HPDE6-E6E7 (cell line): ENCODE results near the gene ZNF470.
A peak's percentile ranks its signal among the peaks of the same experiment; 100 is the strongest.

ENCODE experiments used
- DNase-seq: peaks from one replicate; pipeline ENCODE4 v3.0.0; 2011; ENCODE audit warnings: missing footprints; ENCODE audit errors: extremely low spot score

The ZNF470 gene

DNA sequence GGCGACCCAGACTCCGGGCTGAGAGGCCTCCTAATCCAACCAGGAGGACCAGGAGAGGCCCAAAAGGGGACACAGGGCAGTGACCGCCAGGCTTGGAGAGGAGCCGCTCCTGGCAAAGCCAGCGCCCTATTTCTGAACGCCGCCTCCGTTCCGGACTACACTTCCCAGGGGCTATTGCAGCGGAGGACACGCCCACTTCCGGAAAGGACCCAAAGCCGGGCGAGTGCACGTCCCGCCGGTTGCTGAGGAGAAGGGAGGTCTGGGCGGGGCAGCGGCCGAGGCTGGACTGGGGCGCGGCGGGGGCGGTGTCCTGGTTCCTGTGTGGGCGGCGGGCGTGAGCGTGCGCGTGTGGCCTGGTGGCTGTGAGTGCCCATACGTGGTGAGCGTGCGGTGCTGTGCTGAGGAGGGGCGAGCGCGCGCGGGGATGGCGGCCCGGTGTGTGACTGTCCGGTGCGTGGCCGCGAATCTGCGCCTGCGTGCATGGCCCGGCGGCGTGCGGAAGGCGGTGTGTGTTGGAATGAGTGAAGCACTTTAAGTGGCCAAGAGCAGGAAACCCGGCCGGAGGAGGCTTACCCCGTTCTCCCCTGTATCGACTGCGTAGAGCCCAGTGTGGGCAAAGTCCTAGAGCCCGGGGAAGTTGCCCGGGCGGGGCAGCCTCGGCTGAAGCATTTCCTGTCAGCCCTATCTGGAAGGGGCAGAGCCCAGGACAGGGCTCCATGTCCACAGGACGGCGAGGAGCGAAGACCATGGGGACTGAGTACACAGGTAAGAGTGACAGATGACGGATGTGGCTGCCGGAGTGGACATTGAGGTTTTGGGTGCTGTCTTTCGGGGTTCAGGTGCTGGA is at the start of gene ZNF470:
Gene ZNF470, plus strand, starts transcription at position 195 of the 847 bp plus-strand sequence. CDS start 2,844 bp downstream, outside the sequence.
- peak; percentile 88 for DNase-seq

DNA sequence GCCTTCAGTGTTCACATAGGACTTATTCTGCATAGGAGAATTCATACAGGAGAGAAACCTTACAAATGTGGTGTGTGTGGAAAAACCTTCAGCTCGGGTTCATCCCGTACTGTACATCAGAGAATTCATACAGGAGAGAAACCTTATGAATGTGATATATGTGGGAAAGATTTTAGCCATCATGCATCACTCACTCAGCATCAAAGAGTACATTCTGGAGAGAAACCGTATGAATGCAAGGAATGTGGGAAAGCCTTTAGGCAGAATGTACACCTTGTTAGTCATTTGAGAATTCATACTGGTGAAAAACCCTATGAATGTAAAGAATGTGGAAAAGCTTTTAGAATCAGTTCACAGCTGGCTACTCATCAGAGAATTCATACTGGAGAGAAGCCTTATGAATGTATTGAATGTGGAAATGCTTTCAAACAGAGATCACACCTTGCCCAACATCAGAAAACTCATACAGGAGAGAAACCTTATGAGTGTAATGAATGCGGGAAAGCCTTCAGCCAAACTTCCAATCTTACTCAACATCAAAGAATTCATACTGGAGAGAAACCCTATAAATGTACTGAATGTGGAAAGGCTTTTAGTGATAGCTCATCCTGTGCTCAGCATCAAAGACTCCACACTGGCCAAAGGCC is 41.9 kb upstream of the ZNF470 start:
- no peak for DNase-seq

DNA sequence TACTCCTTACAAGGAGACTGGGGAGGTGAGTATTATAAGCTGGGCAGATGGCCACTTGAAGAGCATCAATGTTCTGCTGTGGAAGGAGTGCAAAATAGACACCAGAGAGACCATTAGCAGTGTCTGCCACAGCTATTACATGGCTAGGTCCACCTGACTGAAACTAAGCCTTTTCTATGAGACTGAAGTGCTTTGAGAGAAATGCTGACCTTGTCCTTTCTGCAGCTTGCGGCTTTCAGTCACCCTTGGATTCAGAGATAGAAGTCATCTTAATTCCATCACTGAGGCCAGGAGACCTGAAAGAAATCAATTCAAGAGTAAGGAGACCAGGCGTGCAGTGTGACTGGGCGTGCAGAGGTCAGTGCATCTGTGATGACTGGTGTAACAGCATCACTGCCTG is 29.8 kb upstream of the ZNF470 start:
- no peak for DNase-seq

DNA sequence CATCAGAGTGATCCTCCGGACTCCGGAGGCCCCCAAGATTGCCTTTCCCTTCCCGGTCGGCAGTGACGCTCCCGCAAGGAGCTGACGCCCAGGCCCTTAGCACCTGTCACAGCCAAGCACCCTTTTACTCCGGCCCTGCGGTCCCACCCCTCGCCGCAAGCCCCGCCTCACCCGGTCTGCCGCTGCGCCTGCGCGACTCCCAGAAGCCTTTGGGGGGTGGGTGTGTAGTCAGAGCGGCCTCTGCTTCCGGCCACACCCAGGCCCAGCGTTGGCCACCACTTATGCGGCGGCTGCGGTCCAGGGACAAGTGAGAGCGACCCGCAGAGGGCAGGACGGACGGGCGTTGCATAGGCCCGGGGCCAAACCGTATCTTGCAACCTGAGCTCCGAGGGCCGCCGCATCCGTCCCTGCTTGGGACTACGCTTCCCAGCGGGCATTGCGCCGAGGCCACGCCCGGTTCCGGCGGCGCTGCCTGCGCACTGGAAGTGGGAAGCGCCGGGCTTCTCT is 29.0 kb upstream of the ZNF470 start:
- peak; percentile 69 for DNase-seq

DNA sequence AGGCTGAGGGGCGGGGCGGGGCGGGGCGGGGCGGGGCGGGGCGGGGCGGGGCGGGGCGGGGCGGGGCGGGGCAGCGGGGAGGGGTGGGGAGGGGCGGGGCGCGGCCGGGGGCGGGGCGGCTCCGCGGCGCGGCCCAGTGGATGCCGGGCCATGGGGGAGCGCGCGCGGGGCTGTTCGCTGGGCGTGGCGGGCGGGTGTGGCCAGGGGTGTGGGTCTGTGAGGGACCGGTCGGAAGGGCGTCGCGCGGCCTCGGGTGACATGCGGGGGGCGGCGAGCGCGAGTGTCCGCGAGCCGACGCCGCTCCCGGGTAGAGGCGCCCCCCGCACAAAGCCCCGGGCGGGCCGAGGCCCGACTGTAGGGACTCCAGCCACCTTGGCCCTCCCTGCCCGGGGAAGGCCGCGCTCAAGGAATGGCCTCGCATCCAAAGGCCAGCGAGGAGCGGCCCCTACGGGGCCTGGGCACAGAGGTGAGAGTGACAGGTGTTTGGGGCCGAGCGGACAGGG is 28.5 kb upstream of the ZNF470 start, which contains the start of gene ZFP28:
Gene ZFP28, plus strand, starts transcription at position 188 of the 503 bp plus-strand sequence. Its CDS starts 71 bp downstream, at position 259.
- DNase-seq, result no peak

DNA sequence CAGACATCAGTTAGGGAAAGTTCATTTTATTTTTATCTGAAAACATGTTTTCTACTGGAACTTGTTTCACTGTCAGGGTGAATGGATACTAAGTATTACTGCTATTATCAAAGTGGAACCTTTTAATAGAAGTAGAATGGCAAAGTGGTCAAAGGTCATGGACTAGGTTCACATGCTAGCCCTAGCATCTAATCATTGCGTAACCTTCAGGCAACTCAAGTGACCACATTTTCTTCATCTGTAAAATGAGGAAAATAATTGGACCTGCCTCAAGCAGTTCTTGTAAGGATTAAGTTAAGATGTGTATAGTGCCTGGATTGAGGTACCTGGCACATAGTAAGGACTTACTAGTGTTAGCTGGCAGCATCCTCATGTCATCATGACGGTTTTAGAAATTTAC is 23.5 kb upstream of the ZNF470 start:
- no peak for DNase-seq

DNA sequence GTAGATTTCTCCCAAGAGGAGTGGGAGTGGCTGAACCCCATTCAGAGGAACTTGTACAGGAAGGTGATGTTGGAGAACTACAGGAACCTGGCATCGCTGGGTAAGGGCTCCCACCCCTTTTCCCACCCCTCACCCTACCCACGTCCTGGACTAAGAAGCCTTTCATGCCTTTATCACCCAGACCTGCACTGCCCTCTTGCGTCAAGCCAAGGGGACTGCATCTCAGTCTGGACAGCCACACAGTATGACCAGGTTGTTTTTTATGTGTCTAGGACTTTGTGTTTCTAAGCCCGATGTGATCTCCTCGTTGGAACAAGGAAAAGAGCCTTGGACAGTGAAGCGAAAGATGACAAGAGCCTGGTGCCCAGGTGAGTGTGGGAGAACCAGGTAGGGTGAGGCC is 19.7 kb upstream of the ZNF470 start:
- DNase-seq, result no peak

DNA sequence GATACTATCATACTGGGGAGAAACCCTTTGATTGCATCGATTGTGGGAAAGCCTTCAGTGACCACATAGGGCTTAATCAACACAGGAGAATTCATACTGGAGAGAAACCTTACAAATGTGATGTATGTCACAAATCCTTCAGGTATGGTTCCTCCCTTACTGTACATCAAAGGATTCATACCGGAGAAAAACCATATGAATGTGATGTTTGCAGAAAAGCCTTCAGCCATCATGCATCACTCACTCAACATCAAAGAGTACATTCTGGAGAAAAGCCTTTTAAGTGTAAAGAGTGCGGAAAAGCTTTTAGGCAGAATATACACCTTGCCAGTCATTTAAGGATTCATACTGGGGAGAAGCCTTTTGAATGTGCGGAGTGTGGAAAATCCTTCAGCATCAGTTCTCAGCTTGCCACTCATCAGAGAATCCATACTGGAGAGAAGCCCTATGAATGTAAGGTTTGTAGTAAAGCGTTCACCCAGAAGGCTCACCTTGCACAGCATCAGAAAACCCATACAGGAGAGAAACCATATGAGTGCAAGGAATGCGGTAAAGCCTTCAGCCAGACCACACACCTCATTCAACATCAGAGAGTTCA is 12.9 kb upstream of the ZNF470 start:
- no peak for DNase-seq

DNA sequence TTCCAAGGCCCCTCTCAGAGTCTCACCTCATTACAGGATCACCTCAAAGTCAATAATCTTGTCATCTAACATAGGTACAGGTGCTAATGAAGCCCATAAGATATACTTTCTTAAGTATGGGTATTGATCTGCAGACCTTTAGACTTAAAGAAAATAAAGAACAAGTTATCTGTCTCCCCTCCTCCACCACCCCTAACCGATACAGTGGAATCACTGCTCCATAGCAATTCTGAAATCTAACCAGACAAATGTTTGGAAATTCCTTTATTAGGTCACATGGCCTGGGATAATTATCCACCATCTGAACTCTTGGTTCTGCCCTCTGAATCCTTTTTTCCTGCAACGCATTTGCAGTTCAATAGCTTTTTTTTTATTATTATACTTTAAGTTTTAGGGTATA is 4.5 kb upstream of the ZNF470 start:
- no peak for DNase-seq

DNA sequence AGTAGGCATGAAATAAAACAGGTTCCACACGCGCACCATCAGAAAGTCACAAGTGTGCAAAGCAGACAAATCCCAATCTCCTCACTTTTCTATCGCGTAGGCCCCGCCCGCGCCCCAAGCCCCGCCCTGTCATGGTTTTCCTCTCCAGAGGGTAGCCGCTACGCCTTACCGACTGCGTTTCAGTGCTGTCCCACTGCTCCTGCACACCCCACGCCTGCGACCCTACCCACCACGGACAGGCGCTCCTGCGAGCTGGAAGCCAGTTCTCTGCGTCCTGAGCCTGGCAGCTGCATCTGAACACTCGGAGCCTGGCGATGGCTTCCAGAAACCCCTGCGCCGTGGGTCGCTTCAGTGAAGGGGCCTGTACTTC is 379 bp upstream of the ZNF470 start:
- peak; percentile 7 for DNase-seq

DNA sequence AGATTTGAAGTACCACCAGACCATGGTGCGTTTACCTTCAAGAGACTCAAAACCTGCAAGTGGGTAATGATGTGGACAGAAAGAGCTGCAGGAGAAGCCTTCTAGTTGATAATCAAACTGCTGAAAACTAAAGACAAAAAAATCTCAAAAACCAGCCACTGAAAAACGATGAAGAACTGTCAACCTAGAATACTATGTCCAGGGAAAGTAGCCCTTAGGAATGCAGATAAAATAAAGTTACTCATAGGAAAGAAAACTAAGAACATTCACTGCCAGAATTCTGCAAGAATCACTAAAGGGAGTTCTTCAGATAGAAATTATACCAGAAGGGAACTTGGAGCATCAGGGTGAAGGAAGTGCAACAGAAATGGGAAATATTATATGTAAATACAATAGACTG is 5.3 kb downstream of the ZNF470 start:
- no peak for DNase-seq

DNA sequence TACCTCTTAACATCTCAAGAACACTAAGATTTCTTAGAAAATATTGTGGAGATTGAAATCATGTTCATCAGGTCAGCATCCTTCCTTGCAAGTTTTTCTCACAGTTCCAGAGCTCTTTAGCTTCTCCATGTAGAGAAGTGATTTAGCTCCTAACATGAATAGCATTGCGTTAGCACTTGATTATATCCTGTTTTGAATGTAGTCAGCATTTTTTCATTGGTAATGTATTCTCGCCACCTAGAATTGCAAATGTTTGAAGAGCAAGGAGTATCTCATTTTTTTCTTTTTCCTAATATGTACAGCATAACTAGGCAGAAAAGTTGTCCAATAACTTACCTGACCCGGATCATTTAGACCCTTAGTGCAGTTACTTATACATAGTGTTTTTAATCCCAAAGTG is 6.6 kb downstream of the ZNF470 start:
- no peak for DNase-seq

DNA sequence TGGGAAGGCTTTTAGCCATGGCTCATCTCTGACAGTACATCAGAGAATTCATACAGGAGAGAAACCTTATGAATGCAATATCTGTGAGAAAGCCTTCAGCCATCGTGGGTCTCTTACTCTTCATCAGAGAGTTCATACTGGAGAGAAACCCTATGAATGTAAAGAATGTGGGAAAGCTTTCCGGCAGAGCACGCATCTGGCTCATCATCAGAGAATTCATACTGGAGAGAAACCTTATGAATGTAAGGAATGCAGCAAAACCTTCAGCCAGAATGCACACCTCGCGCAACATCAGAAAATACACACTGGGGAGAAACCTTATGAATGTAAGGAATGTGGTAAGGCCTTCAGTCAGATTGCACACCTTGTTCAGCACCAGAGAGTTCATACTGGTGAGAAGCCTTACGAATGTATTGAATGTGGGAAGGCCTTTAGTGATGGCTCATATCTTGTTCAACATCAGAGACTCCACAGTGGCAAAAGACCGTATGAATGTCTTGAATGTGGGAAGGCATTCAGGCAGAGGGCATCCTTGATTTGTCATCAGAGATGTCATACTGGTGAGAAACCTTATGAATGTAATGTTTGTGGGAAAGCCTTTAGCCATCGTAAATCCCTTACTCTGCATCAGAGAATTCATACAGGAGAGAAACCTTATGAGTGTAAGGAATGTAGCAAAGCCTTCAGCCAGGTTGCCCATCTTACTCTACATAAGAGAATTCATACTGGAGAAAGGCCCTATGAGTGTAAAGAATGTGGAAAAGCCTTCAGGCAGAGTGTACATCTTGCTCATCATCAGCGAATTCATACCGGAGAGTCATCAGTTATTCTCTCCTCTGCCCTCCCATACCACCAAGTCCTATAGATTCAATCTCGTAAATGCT is 10.7 kb downstream of the ZNF470 start:
- DNase-seq, result no peak

DNA sequence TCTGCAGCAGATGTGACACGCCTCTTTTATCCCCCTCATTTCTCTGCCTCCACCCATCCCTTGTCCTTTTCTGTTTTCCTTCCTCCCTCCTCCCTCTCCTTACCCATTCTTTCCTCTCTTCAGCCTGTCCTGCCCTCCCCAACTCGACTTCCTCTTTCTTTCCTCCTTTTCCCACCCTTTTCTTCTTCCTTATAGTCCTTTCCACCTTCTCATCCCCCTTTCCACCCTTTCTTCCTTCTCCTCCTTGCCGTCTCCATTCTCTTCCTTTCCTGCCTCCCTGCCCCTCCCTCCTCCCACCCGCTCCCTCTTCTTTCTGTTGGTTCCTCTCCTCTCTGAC is 27.1 kb downstream of the ZNF470 start:
- no peak for DNase-seq

DNA sequence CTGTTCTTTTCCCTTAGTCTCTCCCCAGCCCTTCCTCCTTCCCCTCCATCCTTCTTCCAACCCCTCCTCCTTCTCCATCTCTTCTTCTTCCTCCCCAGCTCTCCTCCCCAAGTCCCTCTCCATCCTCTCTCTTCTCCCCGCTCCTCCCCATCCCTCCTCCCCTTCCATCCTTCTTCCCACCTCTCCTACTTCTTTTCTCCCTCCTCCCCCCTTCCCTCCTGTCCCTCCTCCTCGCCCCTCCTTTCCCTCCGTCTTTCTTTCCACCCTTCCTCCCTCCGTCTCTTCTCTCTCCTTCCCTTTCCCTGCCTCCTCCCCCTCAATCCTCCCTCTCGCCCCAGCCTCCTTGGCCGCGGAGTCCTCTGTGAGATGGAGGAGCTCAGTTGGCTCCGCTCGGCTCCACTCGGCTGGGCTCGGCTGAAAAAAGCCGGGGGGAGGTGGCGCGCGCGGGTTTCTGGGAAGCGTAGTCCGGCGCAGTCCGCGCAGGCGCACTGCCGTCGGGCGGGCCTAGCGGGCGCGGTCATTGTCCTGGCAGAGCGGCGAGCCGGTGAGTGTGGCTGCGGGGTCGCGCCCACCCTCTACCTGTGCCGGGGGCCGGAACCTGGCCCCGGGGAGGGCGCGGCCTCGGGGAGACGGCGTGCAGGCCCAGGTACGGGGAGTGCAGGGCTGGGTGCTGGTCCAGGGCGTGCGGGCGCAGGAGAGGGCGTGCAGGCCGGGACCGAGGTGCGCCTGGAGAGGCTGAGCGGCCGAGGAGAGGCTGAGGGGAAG is 27.7 kb downstream of the ZNF470 start, which contains the start of gene ZNF71:
Gene ZNF71, plus strand, starts transcription at position 520 of the 765 bp plus-strand sequence. CDS start 6,257 bp downstream, outside the sequence.
- DNase-seq, result peak; percentile 91

DNA sequence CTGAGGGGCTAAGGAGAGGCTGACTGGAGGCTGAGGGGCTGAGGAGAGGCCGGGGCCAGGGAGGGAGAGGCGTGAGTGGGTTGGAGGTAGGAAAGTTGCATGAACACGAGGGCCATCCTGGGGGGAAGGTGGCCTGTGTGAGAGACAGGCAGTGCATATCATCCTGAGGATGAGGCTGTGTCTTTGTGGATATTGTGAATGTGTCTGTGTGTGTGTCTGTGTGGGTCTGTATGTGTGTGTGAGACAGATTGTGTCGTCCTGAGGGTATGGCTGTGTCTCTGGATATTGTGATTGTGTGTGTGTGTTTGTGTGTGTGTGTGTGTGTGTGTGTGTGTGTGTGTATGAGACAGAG is 28.3 kb downstream of the ZNF470 start:
- DNase-seq, result no peak

DNA sequence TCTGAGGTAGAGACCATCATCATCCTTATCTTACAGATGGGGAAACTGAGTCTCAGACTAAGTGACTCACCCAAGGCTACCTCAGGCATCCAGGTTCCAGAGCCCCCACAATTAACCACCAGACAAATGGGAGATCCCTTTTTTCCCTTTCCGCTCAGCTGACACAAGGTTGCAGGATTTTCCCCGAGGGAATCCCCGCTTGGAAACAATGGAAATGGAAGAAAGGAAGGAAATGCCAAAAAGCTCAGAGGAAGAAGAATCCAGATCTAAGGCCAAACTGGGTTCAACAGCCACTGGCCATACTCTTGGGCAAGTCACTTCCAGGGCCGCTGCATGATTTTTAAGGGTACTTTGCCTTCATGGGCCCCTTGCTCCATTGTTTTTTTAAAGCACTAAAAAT is 29.4 kb downstream of the ZNF470 start:
- DNase-seq, result no peak

DNA sequence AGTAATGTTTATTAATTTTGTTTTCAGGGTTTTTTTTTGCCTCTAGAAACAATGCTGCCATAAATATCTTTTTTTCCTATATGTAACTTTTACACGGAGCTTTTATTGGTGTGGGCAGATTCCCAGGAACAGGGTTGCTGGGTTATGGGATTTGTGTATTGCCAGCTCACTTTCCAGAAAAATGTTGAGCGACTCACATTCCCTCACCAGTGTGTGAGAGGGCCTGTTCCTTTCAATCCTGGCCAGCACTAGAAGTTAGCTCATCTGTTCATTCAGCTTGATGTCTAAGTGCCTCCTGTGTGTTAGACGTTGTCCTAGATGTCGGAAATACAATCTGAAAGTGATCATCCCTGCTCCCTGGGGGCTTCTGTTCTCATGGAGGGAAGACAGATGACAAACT is 30.4 kb downstream of the ZNF470 start:
- no peak for DNase-seq

DNA sequence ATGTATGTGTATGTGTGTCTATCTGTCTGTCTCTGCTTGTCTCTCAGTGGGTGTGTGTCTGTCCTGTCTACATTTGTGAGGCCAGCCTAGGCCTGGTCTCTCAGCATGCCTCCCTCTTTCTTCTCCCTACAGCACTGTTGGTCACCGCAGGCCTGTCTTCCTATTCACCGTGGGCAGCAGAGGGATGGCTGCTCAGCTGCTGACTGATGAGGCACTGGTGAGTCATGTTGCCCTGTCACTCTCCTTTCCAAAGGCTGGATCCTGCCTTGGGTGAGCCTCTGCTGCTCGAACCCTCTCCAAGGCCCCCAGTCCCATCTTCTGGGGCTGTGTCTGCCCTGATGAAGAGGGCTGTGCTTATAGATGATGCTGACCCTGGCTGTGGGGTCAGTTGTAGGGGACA is 34.1 kb downstream of the ZNF470 start:
- DNase-seq, result peak; percentile 17

DNA sequence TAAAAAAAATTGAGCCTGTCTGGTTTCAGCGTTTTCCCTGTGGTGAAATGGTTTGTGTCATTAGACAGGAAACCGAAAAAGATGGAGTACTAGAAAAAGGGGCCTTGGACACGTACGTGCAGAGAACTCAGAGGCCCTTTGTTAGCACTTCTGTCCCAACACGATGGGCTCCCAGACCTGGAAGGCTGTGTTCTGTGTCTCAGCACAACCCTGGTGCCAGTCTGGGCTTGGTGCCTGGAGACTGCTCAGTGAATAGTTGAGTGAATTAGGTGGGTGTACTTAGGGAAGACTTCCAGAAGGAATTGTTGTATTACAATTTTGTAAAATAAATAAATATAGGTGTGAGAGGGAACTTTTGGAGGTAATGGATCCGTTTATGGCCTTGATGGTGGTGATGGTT is 36.6 kb downstream of the ZNF470 start:
- DNase-seq, result no peak
